ENCODE results near the gene PLS3. TPM values are rescaled to one million over a fixed set of nuclear protein-coding genes. Genes with fewer than 3 reads are reported as not detected.
"Not testable (repeated sequence)": the region's sequence is repeated elsewhere in the genome, so short reads cannot be mapped to it uniquely, and the experiment has no call there.

The PLS3 gene, protein sequence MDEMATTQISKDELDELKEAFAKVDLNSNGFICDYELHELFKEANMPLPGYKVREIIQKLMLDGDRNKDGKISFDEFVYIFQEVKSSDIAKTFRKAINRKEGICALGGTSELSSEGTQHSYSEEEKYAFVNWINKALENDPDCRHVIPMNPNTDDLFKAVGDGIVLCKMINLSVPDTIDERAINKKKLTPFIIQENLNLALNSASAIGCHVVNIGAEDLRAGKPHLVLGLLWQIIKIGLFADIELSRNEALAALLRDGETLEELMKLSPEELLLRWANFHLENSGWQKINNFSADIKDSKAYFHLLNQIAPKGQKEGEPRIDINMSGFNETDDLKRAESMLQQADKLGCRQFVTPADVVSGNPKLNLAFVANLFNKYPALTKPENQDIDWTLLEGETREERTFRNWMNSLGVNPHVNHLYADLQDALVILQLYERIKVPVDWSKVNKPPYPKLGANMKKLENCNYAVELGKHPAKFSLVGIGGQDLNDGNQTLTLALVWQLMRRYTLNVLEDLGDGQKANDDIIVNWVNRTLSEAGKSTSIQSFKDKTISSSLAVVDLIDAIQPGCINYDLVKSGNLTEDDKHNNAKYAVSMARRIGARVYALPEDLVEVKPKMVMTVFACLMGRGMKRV
- total RNA-seq = 1 to 10 TPM in 1 of 2 donors, not detected in 1; 1.0 TPM
- total RNA-seq = 0.90 to 6.8 reads per million in 2 donors

DNA sequence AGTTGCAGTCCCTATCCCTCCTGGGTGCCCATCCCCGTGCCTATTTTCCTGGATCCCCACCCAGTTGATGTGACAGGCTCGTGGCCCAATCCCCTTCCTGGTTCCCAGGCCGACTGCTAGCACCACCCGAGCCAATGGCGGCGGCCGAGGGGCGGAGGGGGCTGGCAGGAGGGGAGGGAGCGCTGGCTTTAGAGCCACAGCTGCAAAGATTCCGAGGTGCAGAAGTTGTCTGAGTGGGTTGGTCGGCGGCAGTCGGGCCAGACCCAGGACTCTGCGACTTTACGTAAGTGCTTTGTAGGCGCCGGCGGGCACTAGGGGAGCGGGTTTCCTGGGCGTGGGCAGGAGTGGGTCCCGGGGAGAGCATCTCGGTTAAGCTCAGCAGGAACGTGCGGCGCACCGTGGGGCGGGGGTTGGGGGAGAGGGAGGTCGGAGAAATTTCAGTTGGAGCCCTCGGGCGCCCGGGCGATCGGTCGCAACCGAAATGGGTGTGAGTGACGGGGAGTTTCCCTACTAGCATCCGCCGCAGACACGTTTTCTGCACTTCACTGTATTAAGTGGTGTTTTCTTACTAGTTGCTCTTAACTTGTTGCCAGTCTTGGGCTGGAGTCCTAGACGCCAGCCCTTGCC, at the start of gene PLS3:
TSS of gene PLS3 (plus strand) at position 197 of the 627 bp plus-strand sequence. CDS start 49,077 bp downstream, outside the sequence.
- Mint-ChIP-seq H3K4me3 (no peak within 1 kb of the TSS), H3K27ac (no peak within 1 kb of the TSS), H3K4me1 (peaks cover 2% of the 10 kb centered on the region), H3K36me3 (ENCODE audit: low read depth) (no peaks in the 10 kb centered on the region), H3K27me3 (peaks cover 21% of the 10 kb centered on the region)
- ATAC-seq = no peak
- DNase-seq = no peak
- no peaks in the 10 kb centered on the region for H3K9me3 ChIP-seq (ENCODE audit: control insufficient read depth, low read length, poor library complexity, severe bottlenecking)

DNA sequence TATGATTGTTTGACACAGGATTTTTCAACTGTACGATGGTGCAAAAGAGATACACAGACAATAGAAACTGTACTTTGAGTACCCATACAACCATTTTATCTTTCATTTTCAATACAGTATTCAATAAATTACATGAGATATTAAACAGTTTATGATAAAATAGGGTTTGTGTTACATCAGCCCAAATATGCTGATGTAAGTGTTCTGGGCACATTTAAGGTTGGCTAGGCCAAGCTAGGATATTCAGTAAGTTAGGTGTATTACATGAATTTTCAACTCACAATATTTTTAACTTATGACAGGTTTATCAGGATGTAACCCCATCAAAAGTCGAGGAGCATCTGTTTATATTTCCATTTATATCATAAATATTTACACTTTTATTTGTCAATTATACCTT, 42.9 kb upstream of the PLS3 start:
- no peak for DNase-seq
- H3K4me3 Mint-ChIP-seq = no peak overlapping the region
- ATAC-seq = no peak
- no peaks in the 10 kb centered on the region for H3K27me3 Mint-ChIP-seq
- H3K27ac Mint-ChIP-seq = no peak overlapping the region
- no peaks in the 10 kb centered on the region for H3K36me3 Mint-ChIP-seq (ENCODE audit: low read depth)
- H3K4me1 Mint-ChIP-seq = no peaks in the 10 kb centered on the region
- H3K9me3 ChIP-seq (ENCODE audit: control insufficient read depth, low read length, poor library complexity, severe bottlenecking) = no peaks in the 10 kb centered on the region

DNA sequence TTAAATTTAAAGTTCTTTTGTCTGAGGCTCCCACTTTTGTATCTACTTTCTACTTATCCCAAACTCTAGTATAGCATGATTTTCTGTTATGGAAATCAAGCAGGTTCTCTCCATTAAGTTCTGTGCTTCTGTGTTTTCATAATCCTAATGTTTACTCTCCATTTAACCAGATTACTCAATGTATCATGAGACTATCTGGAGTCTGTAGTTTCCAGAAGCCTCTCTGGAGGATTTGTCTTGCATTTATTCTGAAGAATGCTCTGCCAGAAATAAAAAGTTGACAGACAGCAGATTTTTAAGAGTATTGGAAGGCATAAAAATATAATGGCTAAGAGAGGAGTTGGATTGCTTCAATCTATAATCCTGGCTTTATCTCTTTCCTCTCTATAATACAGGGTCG, 39.2 kb upstream of the PLS3 start:
- no peaks in the 10 kb centered on the region for H3K9me3 ChIP-seq (ENCODE audit: control insufficient read depth, low read length, poor library complexity, severe bottlenecking)
- DNase-seq (no peak), ATAC-seq (no peak)
- no peak overlapping the region for H3K27ac Mint-ChIP-seq
- H3K27me3 Mint-ChIP-seq = no peaks in the 10 kb centered on the region
- no peaks in the 10 kb centered on the region for H3K36me3 Mint-ChIP-seq (ENCODE audit: low read depth)
- no peak overlapping the region for H3K4me3 Mint-ChIP-seq
- no peaks in the 10 kb centered on the region for H3K4me1 Mint-ChIP-seq

DNA sequence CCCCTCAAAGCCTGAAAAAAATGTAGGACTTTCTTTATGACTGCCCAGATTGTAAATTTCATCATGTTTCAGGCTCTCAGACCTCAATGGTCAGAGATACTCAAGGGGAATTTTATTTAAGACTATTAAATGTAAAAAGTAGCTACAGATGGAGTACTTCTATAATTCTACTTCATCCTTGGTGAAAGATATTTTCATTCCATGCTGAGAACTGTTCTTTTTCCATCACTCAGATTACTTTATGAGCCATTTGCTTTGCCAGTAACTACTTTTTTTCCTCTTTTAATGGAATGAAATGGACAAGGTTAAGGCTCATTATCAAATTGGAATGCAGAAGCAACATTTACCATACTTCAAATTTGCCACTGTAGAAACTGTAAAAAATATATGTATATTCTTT, 38.0 kb upstream of the PLS3 start:
- Mint-ChIP-seq H3K27me3 (no peaks in the 10 kb centered on the region), H3K4me3 (no peak overlapping the region)

DNA sequence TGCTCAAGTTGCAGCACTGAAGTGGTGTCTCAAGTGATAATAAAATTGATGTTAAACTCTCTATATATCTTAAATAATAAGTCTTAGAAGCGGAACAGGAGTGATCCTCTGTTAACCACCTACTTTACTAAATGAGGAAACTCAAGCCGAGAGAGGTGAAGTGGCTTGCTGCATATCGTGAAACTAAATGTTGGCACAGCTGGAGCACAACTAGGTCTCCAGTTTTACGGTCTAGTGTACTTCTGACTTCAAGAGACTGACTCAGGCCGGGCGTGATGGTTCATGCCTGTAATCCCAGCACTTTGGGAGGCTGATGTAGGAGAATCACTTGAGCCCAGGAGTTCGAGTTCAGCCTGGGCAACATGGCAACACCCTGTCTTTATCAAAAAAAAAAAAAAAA, 35.5 kb upstream of the PLS3 start:
- no peak for DNase-seq
- H3K9me3 ChIP-seq (ENCODE audit: control insufficient read depth, low read length, poor library complexity, severe bottlenecking) = no peaks in the 10 kb centered on the region
- ATAC-seq = no peak
- no peaks in the 10 kb centered on the region for H3K36me3 Mint-ChIP-seq (ENCODE audit: low read depth)
- H3K4me3 Mint-ChIP-seq = no peak overlapping the region
- no peak overlapping the region for H3K27ac Mint-ChIP-seq
- H3K4me1 Mint-ChIP-seq = no peaks in the 10 kb centered on the region
- no peaks in the 10 kb centered on the region for H3K27me3 Mint-ChIP-seq

More for the DNA sequence above, 38.0 kb upstream of the PLS3 start:
- Mint-ChIP-seq H3K36me3 (ENCODE audit: low read depth) (no peaks in the 10 kb centered on the region), H3K27ac (no peak overlapping the region), H3K4me1 (no peaks in the 10 kb centered on the region)
- H3K9me3 ChIP-seq (ENCODE audit: control insufficient read depth, low read length, poor library complexity, severe bottlenecking) = no peaks in the 10 kb centered on the region
- ATAC-seq (no peak), DNase-seq (no peak)

DNA sequence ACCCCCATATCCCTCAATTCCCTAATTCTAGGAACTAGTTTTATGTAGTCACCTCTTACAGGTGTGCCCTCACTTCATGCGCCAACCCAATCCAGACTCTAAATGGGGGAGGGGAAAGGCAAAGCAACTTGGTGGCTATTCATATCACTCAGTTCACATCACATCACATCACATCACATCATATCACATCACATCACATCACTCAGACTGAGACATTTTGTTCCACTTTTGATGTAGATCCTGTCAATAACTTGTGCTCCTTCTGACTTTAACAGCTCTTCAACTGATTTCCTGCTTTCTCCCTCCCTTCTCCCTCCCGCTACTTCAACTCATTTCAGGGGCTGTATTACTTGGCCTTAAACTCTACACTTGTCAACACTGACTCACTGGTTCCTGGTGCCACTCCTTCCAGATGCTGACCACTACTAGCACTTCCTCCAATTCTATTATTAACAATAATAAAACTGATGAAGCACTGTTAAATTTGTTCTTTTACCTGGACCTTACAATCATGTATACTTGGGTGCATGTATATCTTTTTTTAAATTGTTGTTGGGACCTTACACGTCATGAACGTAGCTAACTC, 29.1 kb upstream of the PLS3 start:
- no peak overlapping the region for H3K4me3 Mint-ChIP-seq
- H3K36me3 Mint-ChIP-seq (ENCODE audit: low read depth) = no peaks in the 10 kb centered on the region
- no peak overlapping the region for H3K27ac Mint-ChIP-seq
- ATAC-seq (no peak), DNase-seq (no peak)
- no peaks in the 10 kb centered on the region for H3K9me3 ChIP-seq (ENCODE audit: control insufficient read depth, low read length, poor library complexity, severe bottlenecking)
- H3K4me1 Mint-ChIP-seq = no peaks in the 10 kb centered on the region
- H3K27me3 Mint-ChIP-seq = no peaks in the 10 kb centered on the region

DNA sequence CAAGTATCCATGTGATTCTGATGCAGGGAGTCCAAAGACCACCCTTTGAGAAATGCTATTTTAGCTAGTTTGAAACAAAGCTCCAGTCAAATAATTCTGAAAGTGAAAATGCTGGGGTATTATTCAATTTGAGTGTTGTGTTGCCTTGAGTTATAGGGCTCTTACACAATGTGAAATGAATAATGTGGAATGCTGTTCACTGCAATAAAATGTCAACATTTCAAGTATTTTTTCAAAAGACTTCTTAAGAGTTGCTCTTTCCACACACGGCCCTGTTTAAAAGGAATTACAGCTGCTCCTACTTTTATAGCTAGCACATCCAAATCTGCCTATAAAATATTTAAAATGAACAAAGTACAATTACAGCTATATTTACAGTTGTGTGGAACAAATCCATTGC, 27.5 kb upstream of the PLS3 start:
- no peaks in the 10 kb centered on the region for H3K9me3 ChIP-seq (ENCODE audit: control insufficient read depth, low read length, poor library complexity, severe bottlenecking)
- Mint-ChIP-seq H3K27ac (no peak overlapping the region), H3K4me3 (no peak overlapping the region), H3K36me3 (ENCODE audit: low read depth) (no peaks in the 10 kb centered on the region), H3K27me3 (no peaks in the 10 kb centered on the region), H3K4me1 (no peaks in the 10 kb centered on the region)
- ATAC-seq (no peak), DNase-seq (no peak)

DNA sequence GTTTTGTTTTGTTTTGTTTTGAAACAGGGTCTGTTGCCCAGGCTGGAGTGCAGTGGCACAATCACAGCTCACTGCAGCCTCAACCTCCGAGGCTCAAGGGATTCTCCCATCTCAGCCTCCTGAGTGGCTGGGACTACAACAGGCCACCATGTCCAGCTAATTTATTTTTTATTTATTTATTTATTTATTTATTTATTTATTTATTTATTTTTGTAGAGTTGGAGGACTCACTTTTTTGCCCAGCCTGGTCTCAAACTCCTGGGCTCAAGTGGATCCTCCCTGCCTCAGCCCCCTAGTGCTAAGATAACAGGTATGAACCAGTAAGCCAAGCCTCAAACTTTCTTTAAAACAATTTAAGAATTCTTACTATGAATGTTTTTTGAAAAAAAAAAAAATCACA, 26.6 kb upstream of the PLS3 start:
- Mint-ChIP-seq H3K36me3 (ENCODE audit: low read depth) (no peaks in the 10 kb centered on the region), H3K27me3 (no peaks in the 10 kb centered on the region), H3K27ac (no peak overlapping the region), H3K4me1 (no peaks in the 10 kb centered on the region), H3K4me3 (no peak overlapping the region)
- no peak for DNase-seq
- H3K9me3 ChIP-seq (ENCODE audit: control insufficient read depth, low read length, poor library complexity, severe bottlenecking) = no peaks in the 10 kb centered on the region
- no peak for ATAC-seq

DNA sequence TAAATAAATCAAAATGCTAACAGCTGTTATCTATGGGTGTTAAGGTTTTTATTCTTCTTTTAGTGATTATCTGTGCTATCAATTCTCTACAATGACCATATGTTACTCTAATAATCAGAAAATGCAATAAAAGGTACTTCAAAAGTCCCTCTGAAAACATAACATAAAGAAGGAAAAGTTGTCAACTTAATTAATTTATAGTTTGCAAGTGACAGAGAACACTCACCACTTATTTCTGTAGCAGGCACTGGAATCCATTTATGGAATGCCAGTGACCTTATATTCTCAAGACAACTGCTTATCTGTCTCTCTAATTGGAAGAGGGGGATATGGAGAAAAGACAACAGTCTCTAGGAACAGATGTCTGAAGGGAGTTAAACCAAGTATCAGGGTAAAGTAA, 25.6 kb upstream of the PLS3 start:
- H3K9me3 ChIP-seq (ENCODE audit: control insufficient read depth, low read length, poor library complexity, severe bottlenecking) = no peaks in the 10 kb centered on the region
- Mint-ChIP-seq H3K4me3 (no peak overlapping the region), H3K4me1 (no peaks in the 10 kb centered on the region), H3K27me3 (no peaks in the 10 kb centered on the region), H3K27ac (no peak overlapping the region), H3K36me3 (ENCODE audit: low read depth) (no peaks in the 10 kb centered on the region)
- DNase-seq (no peak), ATAC-seq (no peak)

DNA sequence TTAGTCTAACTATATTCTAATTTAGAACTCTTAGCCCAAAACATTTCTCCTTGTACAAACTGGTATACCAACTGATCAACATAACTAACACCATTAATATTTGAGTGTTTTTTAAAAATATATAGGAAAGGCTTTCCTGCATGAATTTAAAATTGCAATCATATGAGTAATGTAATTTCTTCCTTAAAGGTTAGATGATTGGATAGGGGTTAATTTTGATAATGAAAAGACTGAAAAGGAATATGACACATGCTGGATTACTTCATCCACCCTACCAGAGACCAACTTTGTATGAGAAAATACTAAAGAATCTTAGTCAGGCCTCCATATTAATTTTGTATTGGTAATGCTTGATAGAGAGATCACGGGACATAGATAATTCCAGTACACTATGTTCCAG, 25.1 kb upstream of the PLS3 start:
- Mint-ChIP-seq H3K4me1 (no peaks in the 10 kb centered on the region), H3K27ac (no peak overlapping the region), H3K36me3 (ENCODE audit: low read depth) (no peaks in the 10 kb centered on the region), H3K4me3 (no peak overlapping the region), H3K27me3 (no peaks in the 10 kb centered on the region)
- H3K9me3 ChIP-seq (ENCODE audit: control insufficient read depth, low read length, poor library complexity, severe bottlenecking) = no peaks in the 10 kb centered on the region
- no peak for ATAC-seq
- DNase-seq = no peak

DNA sequence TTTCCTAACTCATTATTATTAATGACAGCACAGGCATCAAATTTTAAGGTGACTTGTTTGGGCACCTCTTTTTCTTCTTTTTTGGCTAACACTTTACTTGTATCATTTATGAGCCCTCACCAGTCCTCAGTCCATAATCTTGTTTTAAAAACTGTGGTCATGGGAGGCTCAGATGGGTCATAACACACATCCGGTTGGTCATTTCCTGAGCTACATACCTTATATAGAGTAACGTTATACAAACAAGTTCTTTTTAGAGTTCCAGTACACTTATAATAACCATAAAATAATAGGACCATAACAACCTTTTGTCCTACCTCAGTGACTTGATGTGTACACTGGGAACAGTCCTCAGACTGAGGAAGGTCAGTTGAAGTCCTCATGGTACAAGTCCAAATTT, 21.1 kb upstream of the PLS3 start:
- Mint-ChIP-seq H3K36me3 (ENCODE audit: low read depth) (no peaks in the 10 kb centered on the region), H3K4me1 (no peaks in the 10 kb centered on the region), H3K27ac (no peak overlapping the region), H3K4me3 (no peak overlapping the region), H3K27me3 (no peaks in the 10 kb centered on the region)
- ATAC-seq (no peak), DNase-seq (no peak)
- no peaks in the 10 kb centered on the region for H3K9me3 ChIP-seq (ENCODE audit: control insufficient read depth, low read length, poor library complexity, severe bottlenecking)

DNA sequence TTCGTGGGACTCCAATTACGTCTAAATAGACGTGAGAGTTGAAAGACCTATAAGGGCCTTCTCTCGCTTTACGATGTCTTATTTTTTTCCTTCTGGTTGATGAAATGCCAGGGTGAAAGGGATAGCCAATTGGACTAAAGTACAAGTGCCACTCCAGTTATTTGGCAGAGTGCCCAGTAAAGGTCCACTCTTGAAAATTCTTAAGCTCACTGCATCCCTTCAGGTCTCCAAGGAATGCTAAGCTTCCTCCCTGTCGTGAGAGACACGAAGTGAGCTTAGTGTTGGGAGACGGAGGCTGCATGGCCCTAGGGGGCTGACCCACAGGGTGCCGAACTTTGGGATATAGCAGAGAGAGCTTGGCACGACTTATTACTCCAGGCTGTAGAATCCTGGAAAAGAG, 19.9 kb upstream of the PLS3 start:
- not testable (repeated sequence) for H3K4me3 Mint-ChIP-seq; H3K27ac Mint-ChIP-seq; H3K36me3 Mint-ChIP-seq (ENCODE audit: low read depth); H3K27me3 Mint-ChIP-seq; DNase-seq; ATAC-seq; H3K4me1 Mint-ChIP-seq; H3K9me3 ChIP-seq (ENCODE audit: control insufficient read depth, low read length, poor library complexity, severe bottlenecking)

DNA sequence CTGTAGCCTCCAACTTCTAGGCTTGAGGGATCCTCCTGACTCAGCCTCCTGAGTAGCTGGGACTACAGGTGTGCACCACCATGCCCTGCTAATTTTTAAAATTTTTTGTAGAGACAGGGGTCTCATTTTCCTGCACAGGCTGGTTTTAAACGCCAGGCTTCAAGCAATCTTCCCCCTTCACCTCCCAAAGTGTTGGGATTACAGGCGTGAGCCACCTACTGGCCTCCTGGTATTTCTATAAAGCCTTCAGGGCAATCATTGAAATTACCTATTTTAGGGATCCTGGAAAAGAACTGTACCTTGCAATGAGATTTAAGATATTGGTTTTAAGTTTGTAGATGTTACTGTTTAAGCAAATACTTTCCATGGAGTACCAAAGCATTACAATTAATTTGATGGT, 13.5 kb upstream of the PLS3 start:
- H3K4me3 Mint-ChIP-seq = no peak overlapping the region
- H3K27ac Mint-ChIP-seq = no peak overlapping the region
- no peaks in the 10 kb centered on the region for H3K27me3 Mint-ChIP-seq
- ATAC-seq (no peak), DNase-seq (no peak)
- H3K9me3 ChIP-seq (ENCODE audit: control insufficient read depth, low read length, poor library complexity, severe bottlenecking) = no peaks in the 10 kb centered on the region
- H3K36me3 Mint-ChIP-seq (ENCODE audit: low read depth) = no peaks in the 10 kb centered on the region
- no peaks in the 10 kb centered on the region for H3K4me1 Mint-ChIP-seq

Data from T-helper 17 cell (primary cell).